CD14-positive monocyte (primary cell): ENCODE data around the gene ABCA2. TPM values are rescaled to one million over a fixed set of nuclear protein-coding genes. Genes with fewer than 3 reads are reported as not detected.

Experiments
- DNase-seq, 3 donors: peaks; one replicate each; pipeline ENCODE4 v3.0.0-alpha.2; 2011 to 2022
- H2AFZ ChIP-seq: 2 replicates; pipeline ENCODE4 v1.6.0; 2012; ENCODE audit warnings: mild to moderate bottlenecking, low read depth, low read length, inconsistent platforms; ENCODE audit not compliant: insufficient read depth, poor library complexity, severe bottlenecking
- H3K27ac ChIP-seq, 2 donors: 1 replicate in 1 of 2; 2 replicates in 1 of 2; pipeline ENCODE4 v1.5.1; 2012 to 2013; ENCODE audit warnings: low read length in 2 of 2, control low read depth in 1 of 2, inconsistent platforms in 1 of 2, low read depth in 1 of 2, mild to moderate bottlenecking in 1 of 2
- H3K27me3 ChIP-seq, 2 donors: one replicate each; pipeline versions ENCODE4 v1.6.0 to v1.6.1; 2011 to 2013; ENCODE audit warnings: low read length in 2 of 2; ENCODE audit not compliant: control insufficient read depth in 2 of 2, insufficient read depth in 2 of 2
- H3K36me3 ChIP-seq, 2 donors: replicated peaks in 1 of 2; 1 replicate in 1 of 2; 2 replicates in 1 of 2; pipeline versions ENCODE4 v1.5.1 to v1.6.1; 2012 to 2013; ENCODE audit warnings: low read length in 2 of 2, control low read depth in 1 of 2, inconsistent platforms in 1 of 2, mild to moderate bottlenecking in 1 of 2; ENCODE audit not compliant: insufficient read depth in 2 of 2, control insufficient read depth in 1 of 2
- H3K4me1 ChIP-seq, 2 donors: 1 replicate in 1 of 2; 2 replicates in 1 of 2; pipeline versions ENCODE4 v1.5.1 to v1.6.1; 2012 to 2013; ENCODE audit warnings: low read length in 2 of 2, control low read depth in 1 of 2, inconsistent platforms in 1 of 2, mild to moderate bottlenecking in 1 of 2, moderate library complexity in 1 of 2; ENCODE audit not compliant: insufficient read depth in 2 of 2, control insufficient read depth in 1 of 2
- H3K4me2 ChIP-seq: replicated peaks from 2 replicates; pipeline ENCODE3; 2012; ENCODE audit warnings: low read length, moderate library complexity, mild to moderate bottlenecking; ENCODE audit not compliant: poor library complexity, severe bottlenecking; ENCODE audit errors: extremely low read depth
- H3K4me3 ChIP-seq, 3 experiments: fragments of 200-600 bp in 1 of 3; sonication (generic) in 1 of 3; replicated peaks in 1 of 3; 1 replicate in 2 of 3; 2 replicates in 1 of 3; pipeline ENCODE4 v1.5.1; 2011 to 2013; ENCODE audit warnings: low read length in 3 of 3, mild to moderate bottlenecking in 3 of 3, control low read depth in 2 of 3, low read depth in 2 of 3, inconsistent platforms in 1 of 3, moderate library complexity in 1 of 3
- H3K79me2 ChIP-seq: 2 replicates; pipeline ENCODE4 v1.6.0; 2012; ENCODE audit warnings: mild to moderate bottlenecking, control low read depth, inconsistent platforms, low read length, moderate library complexity; ENCODE audit not compliant: insufficient read depth
- H3K9ac ChIP-seq: 2 replicates; pipeline ENCODE4 v1.6.0; 2017; ENCODE audit warnings: low read length, mild to moderate bottlenecking; ENCODE audit not compliant: insufficient read depth, poor library complexity, severe bottlenecking
- H3K9me3 ChIP-seq, 2 donors: replicated peaks in 1 of 2; 1 replicate in 1 of 2; 2 replicates in 1 of 2; pipeline versions ENCODE4 v1.5.1 to v1.6.1; 2012 to 2013; ENCODE audit warnings: low read length in 2 of 2, control low read depth in 1 of 2; ENCODE audit not compliant: control insufficient read depth in 1 of 2, insufficient read depth in 1 of 2
- H4K20me1 ChIP-seq: 2 replicates; pipeline ENCODE4 v1.6.0; 2012; ENCODE audit warnings: mild to moderate bottlenecking, low read length, control low read depth, moderate library complexity; ENCODE audit not compliant: insufficient read depth
- H3K27ac Mint-ChIP-seq, 7 donors: one replicate each; pipeline ENCODE4 v1.8.0; 2020; ENCODE audit warnings: mild to moderate bottlenecking in 7 of 7, mixed read lengths in 7 of 7, moderate library complexity in 6 of 7, inconsistent platforms in 2 of 7
- H3K27me3 Mint-ChIP-seq, 3 donors: one replicate each; pipeline ENCODE4 v1.8.0; 2021 to 2022; ENCODE audit warnings: low read depth in 3 of 3, mild to moderate bottlenecking in 3 of 3, mixed read lengths in 3 of 3, moderate library complexity in 3 of 3, inconsistent platforms in 1 of 3
- H3K36me3 Mint-ChIP-seq, 2 donors: one replicate each; pipeline ENCODE4 v1.8.0; 2020; ENCODE audit warnings: mixed read lengths in 2 of 2, inconsistent platforms in 1 of 2, mild to moderate bottlenecking in 1 of 2
- H3K4me1 Mint-ChIP-seq: one replicate; pipeline ENCODE4 v1.8.0; 2020; ENCODE audit warnings: mild to moderate bottlenecking, mixed read lengths
- H3K4me3 Mint-ChIP-seq, 2 donors: one replicate each; pipeline ENCODE4 v1.8.0; 2020; ENCODE audit warnings: mild to moderate bottlenecking in 2 of 2, mixed read lengths in 2 of 2, moderate library complexity in 1 of 2
- H3K9me3 Mint-ChIP-seq, 7 donors: one replicate each; pipeline ENCODE4 v1.8.0; 2020 to 2022; ENCODE audit warnings: mixed read lengths in 7 of 7, mild to moderate bottlenecking in 6 of 7, moderate library complexity in 6 of 7, inconsistent platforms in 2 of 7
- CTCF ChIP-seq: fragments of 200-600 bp; IDR thresholded peaks from one replicate; pipeline ENCODE4 v1.8.0; 2022; ENCODE audit warnings: antibody characterized with exemption, mild to moderate bottlenecking
- WGBS: methylation state at CpG from one replicate; pipeline ENCODE4 v1.1.5; 2013; ENCODE audit warnings: missing lambda C conversion rate; ENCODE audit not compliant: insufficient coverage; 5-methylcytosine and 5-hydroxymethylcytosine counted together
- intact Hi-C, 2 donors: fragments of 100-400 bp; cut with micrococcal nuclease; formaldehyde crosslinking; loops; one replicate each; pipeline versions ENCODE4 v1.15.0 to v1.15.1; 2023
- polyA plus RNA-seq, 3 donors: library from polyadenylated mRNA; depleted of rRNA in 1 of 3; unstranded in 2 of 3; stranded (reverse) in 1 of 3; fragments of 300-500 nt in 2 of 3; fragments of >200 nt in 1 of 3; fragmentation: Illumina TruSeq in 2 of 3; gene quantifications; 1 replicate in 2 of 3; 2 replicates in 1 of 3; pipeline ENCODE4 v1.2.3, GENCODE V29; 2012 to 2021

The ABCA2 gene
- polyA plus RNA-seq, 3 donors: 0.18 to 30.7 (median 0.40) TPM

- no peak overlapping the region for H3K4me3 Mint-ChIP-seq
- no peak for DNase-seq
- peaks cover 0 to 8% (median 3%) of the 10 kb centered on the region in 7 donors for H3K9me3 Mint-ChIP-seq
- intact Hi-C loops: no loop called here
- no peak for TF ChIP-seq CTCF
- H3K4me1 ChIP-seq: peaks cover 4 to 6% of the 10 kb centered on the region in 2 donors
- no peak overlapping the region for H3K27ac ChIP-seq
- H3K4me1 Mint-ChIP-seq: peaks cover 2% of the 10 kb centered on the region
- H3K4me2 ChIP-seq: no peak overlapping the region
- no peak overlapping the region for H2AFZ ChIP-seq
- peaks cover 0 to 3% of the 10 kb centered on the region in 2 donors for H3K36me3 ChIP-seq
- no peaks in the 10 kb centered on the region for H3K79me2 ChIP-seq
- H3K4me3 ChIP-seq: no peak overlapping the region
- no peaks in the 10 kb centered on the region for H3K27me3 ChIP-seq
- no peaks in the 10 kb centered on the region for H4K20me1 ChIP-seq
- WGBS: 92% methylated on average over 28 of the region's 45 CpGs
- no peak overlapping the region for H3K9ac ChIP-seq
- H3K27me3 Mint-ChIP-seq: peaks cover 0 to 2% (median 0%) of the 10 kb centered on the region in 3 donors
- no peaks in the 10 kb centered on the region for H3K9me3 ChIP-seq
- peaks cover 5 to 23% of the 10 kb centered on the region in 2 donors for H3K36me3 Mint-ChIP-seq
- H3K27ac Mint-ChIP-seq: no peak overlapping the region
Observed at GRCh38 chr9:137017791-137018497, 10.1 kb downstream of the ABCA2 start.

- Histone ChIP-seq H3K4me2 (no peak overlapping the region), H3K79me2 (no peaks in the 10 kb centered on the region), H4K20me1 (no peaks in the 10 kb centered on the region), H3K9ac (no peak overlapping the region), H3K36me3 (peaks cover 0 to 3% of the 10 kb centered on the region in 2 donors), H2AFZ (no peak overlapping the region), H3K27ac (no peak overlapping the region), H3K9me3 (no peaks in the 10 kb centered on the region), H3K27me3 (no peaks in the 10 kb centered on the region), H3K4me3 (no peak overlapping the region), H3K4me1 (peaks cover 0 to under 1% of the 10 kb centered on the region in 2 donors)
- Mint-ChIP-seq H3K9me3 (peaks cover 0 to 8% (median 3%) of the 10 kb centered on the region in 7 donors), H3K27ac (no peak overlapping the region), H3K4me3 (no peak overlapping the region), H3K27me3 (peaks cover 0 to 2% (median 2%) of the 10 kb centered on the region in 3 donors), H3K4me1 (no peaks in the 10 kb centered on the region), H3K36me3 (peaks cover 5 to 27% of the 10 kb centered on the region in 2 donors)
- WGBS: 98% methylated on average over 28 of the region's 28 CpGs
- intact Hi-C loops: no loop called here
- TF ChIP-seq CTCF: no peak
- DNase-seq: no peak
Observed at GRCh38 chr9:137017071-137017470, 11.0 kb downstream of the ABCA2 start.
